Measurements from ENCODE around the gene TARM1.

The TARM1 gene

GRCh38 chr19:54108496-54108895 is 27.3 kb upstream of the TARM1 start:
- Histone ChIP-seq H3K36me3 (ENCODE audit: low read length) (no peaks in the 10 kb centered on the region), H4K20me1 (ENCODE audit: low read depth, low read length) (no peaks in the 10 kb centered on the region)

GRCh38 chr19:54107876-54108490 is 26.8 kb upstream of the TARM1 start:
- H3K9me3 ChIP-seq (ENCODE audit: insufficient read depth, low read length) = no peaks in the 10 kb centered on the region
- no peaks in the 10 kb centered on the region for H4K20me1 ChIP-seq (ENCODE audit: low read depth, low read length)
- no peaks in the 10 kb centered on the region for H3K9me2 ChIP-seq (replicated peaks; ENCODE audit: insufficient read depth, low read length)
- H3K4me2 ChIP-seq (ENCODE audit: low read depth, low read length, poor library complexity, severe bottlenecking) = no peak overlapping the region
- no peak overlapping the region for H3K4me3 ChIP-seq (ENCODE audit: insufficient read depth, low read length, poor library complexity, severe bottlenecking)
- peaks cover 13% of the 10 kb centered on the region for H3K79me2 ChIP-seq (ENCODE audit: insufficient read depth, low read length)
- no peak overlapping the region for H2AFZ ChIP-seq (ENCODE audit: low read depth, low read length, severe bottlenecking)
- no peaks in the 10 kb centered on the region for H3K27me3 ChIP-seq (ENCODE audit: low read length)
- no peaks in the 10 kb centered on the region for H3F3A ChIP-seq (ENCODE audit: insufficient read depth)
- H3K36me3 ChIP-seq (ENCODE audit: low read length) = no peaks in the 10 kb centered on the region
- no peak overlapping the region for H3K27ac ChIP-seq (ENCODE audit: low read depth, low read length)
- H3K9ac ChIP-seq (ENCODE audit: low read length) = no peak overlapping the region
- TF ChIP-seq CTCF (IDR thresholded peaks at IDR 0.05; ENCODE audit: insufficient read depth, low read length, poor library complexity, severe bottlenecking) = no peak
- no peak for TF ChIP-seq EZH2phosphoT487 (conservative IDR thresholded peaks at IDR 0.05; ENCODE audit: low read length)

More at GRCh38 chr19:54108496-54108895, 27.3 kb upstream of the TARM1 start:
- Histone ChIP-seq H3K27me3 (ENCODE audit: low read length) (no peaks in the 10 kb centered on the region), H3F3A (ENCODE audit: insufficient read depth) (no peaks in the 10 kb centered on the region), H3K79me2 (ENCODE audit: insufficient read depth, low read length) (peaks cover 8% of the 10 kb centered on the region), H3K4me2 (ENCODE audit: low read depth, low read length, poor library complexity, severe bottlenecking) (no peak overlapping the region), H3K9ac (ENCODE audit: low read length) (no peak overlapping the region), H3K9me2 (replicated peaks; ENCODE audit: insufficient read depth, low read length) (no peaks in the 10 kb centered on the region), H3K4me3 (ENCODE audit: insufficient read depth, low read length, poor library complexity, severe bottlenecking) (no peak overlapping the region), H2AFZ (ENCODE audit: low read depth, low read length, severe bottlenecking) (no peak overlapping the region), H3K9me3 (ENCODE audit: insufficient read depth, low read length) (no peaks in the 10 kb centered on the region), H3K27ac (ENCODE audit: low read depth, low read length) (no peak overlapping the region)
- TF ChIP-seq CTCF (IDR thresholded peaks at IDR 0.05; ENCODE audit: insufficient read depth, low read length, poor library complexity, severe bottlenecking) = no peak
- TF ChIP-seq EZH2phosphoT487 (conservative IDR thresholded peaks at IDR 0.05; ENCODE audit: low read length) = no peak

- no peaks in the 10 kb centered on the region for H3K36me3 ChIP-seq (ENCODE audit: low read length)
- H3K9me2 ChIP-seq (replicated peaks; ENCODE audit: insufficient read depth, low read length) = no peaks in the 10 kb centered on the region
- H3K4me2 ChIP-seq (ENCODE audit: low read depth, low read length, poor library complexity, severe bottlenecking) = no peak overlapping the region
- H3K79me2 ChIP-seq (ENCODE audit: insufficient read depth, low read length) = peaks cover 16% of the 10 kb centered on the region
- H3K27ac ChIP-seq (ENCODE audit: low read depth, low read length) = no peak overlapping the region
- H3K9me3 ChIP-seq (ENCODE audit: insufficient read depth, low read length) = no peaks in the 10 kb centered on the region
- no peak overlapping the region for H3K9ac ChIP-seq (ENCODE audit: low read length)
- H3K4me3 ChIP-seq (ENCODE audit: insufficient read depth, low read length, poor library complexity, severe bottlenecking) = no peak overlapping the region
- H3F3A ChIP-seq (ENCODE audit: insufficient read depth) = no peaks in the 10 kb centered on the region
- no peaks in the 10 kb centered on the region for H4K20me1 ChIP-seq (ENCODE audit: low read depth, low read length)
- TF ChIP-seq CTCF (IDR thresholded peaks at IDR 0.05; ENCODE audit: insufficient read depth, low read length, poor library complexity, severe bottlenecking) (no peak), EZH2phosphoT487 (conservative IDR thresholded peaks at IDR 0.05; ENCODE audit: low read length) (no peak)
- no peaks in the 10 kb centered on the region for H3K27me3 ChIP-seq (ENCODE audit: low read length)
- H2AFZ ChIP-seq (ENCODE audit: low read depth, low read length, severe bottlenecking) = no peak overlapping the region
These were observed 25.6 kb upstream of the TARM1 start for GRCh38 chr19:54106716-54107115.

Measured in SU-DHL-6 (cell line).